CD4-positive, alpha-beta T cell treated with Interleukin-17A for 4 hours (primary cell): ENCODE results near the gene FAM170B.

Experiments used
- DNase-seq: peaks from one replicate; pipeline ENCODE4 v3.0.0-alpha.2; 2020; ENCODE audit warnings: mixed read lengths

FAM170B gene

GRCh38 chr10:49133706-49134248 is at the start of gene FAM170B:
Gene FAM170B (minus strand): TSS chr10:49134021. CDS start chr10:49133918, 103 bp downstream.
- DNase-seq = no peak

GRCh38 chr10:49182776-49183175 is 49.0 kb upstream of the FAM170B start:
- DNase-seq = no peak

GRCh38 chr10:49180444-49180860 is 46.6 kb upstream of the FAM170B start:
- DNase-seq = no peak

GRCh38 chr10:49179699-49180443 is 46.0 kb upstream of the FAM170B start:
- no peak for DNase-seq

- DNase-seq = no peak
Measured at GRCh38 chr10:49178489-49179471, 45.0 kb upstream of the FAM170B start.

GRCh38 chr10:49177391-49178355 is 43.9 kb upstream of the FAM170B start:
- peak; percentile 56 for DNase-seq

- DNase-seq = no peak
Measured at GRCh38 chr10:49176310-49177268, 42.8 kb upstream of the FAM170B start.

GRCh38 chr10:49175587-49176309 is 41.9 kb upstream of the FAM170B start:
- no peak for DNase-seq

- DNase-seq = no peak
Measured at GRCh38 chr10:49174926-49175500, 41.2 kb upstream of the FAM170B start.

- no peak for DNase-seq
Measured at GRCh38 chr10:49174261-49174925, 40.6 kb upstream of the FAM170B start.

- DNase-seq = no peak
Measured at GRCh38 chr10:49173853-49174252, 40.0 kb upstream of the FAM170B start.

GRCh38 chr10:49173201-49173772 is 39.5 kb upstream of the FAM170B start:
- DNase-seq = no peak

- DNase-seq = no peak
Measured at GRCh38 chr10:49172777-49173132, 38.9 kb upstream of the FAM170B start.

- DNase-seq = no peak
Measured at GRCh38 chr10:49172061-49172776, 38.4 kb upstream of the FAM170B start.

GRCh38 chr10:49171326-49172060 is 37.7 kb upstream of the FAM170B start:
- DNase-seq = no peak

- no peak for DNase-seq
Measured at GRCh38 chr10:49170632-49171325, 37.0 kb upstream of the FAM170B start.

- no peak for DNase-seq
Measured at GRCh38 chr10:49169776-49170175, 36.0 kb upstream of the FAM170B start.
